Activated T-helper 1 cell treated with anti-CD3 and anti-CD28 coated beads, Interleukin-12 subunit alpha, Interleukin-12 subunit beta, Interleukin-2, Interleukin-4 antibody, amounts not matched to agents 30 ng/mL and 10 ng/mL and 1 ng/mL, durations not matched to agents 14 hours and 24 hours and 36 hours (primary cell): ENCODE data around the gene ABCA2. TPM values are rescaled to one million over a fixed set of nuclear protein-coding genes. Genes with fewer than 3 reads are reported as not detected.
A peak's percentile ranks its signal among the peaks of the same experiment; 100 is the strongest.

Source experiments
- DNase-seq: peaks from one replicate; pipeline ENCODE4 v3.0.0; 2021; ENCODE audit warnings: low spot score
- H3K27ac Mint-ChIP-seq: one replicate; pipeline ENCODE4 v1.8.0; 2021; ENCODE audit warnings: mild to moderate bottlenecking, mixed read lengths
- H3K27me3 Mint-ChIP-seq: one replicate; pipeline ENCODE4 v1.8.0; 2022; ENCODE audit warnings: mild to moderate bottlenecking, moderate library complexity, mixed read lengths; ENCODE audit not compliant: insufficient read depth
- H3K36me3 Mint-ChIP-seq: one replicate; pipeline ENCODE4 v1.8.0; 2021; ENCODE audit warnings: low read depth, mixed read lengths
- H3K4me1 Mint-ChIP-seq: one replicate; pipeline ENCODE4 v1.8.0; 2021; ENCODE audit warnings: low read depth, mixed read lengths
- H3K4me3 Mint-ChIP-seq: one replicate; pipeline ENCODE4 v1.8.0; 2021; ENCODE audit warnings: mild to moderate bottlenecking, moderate library complexity, mixed read lengths
- H3K9me3 Mint-ChIP-seq: one replicate; pipeline ENCODE4 v1.8.0; 2021; ENCODE audit warnings: mixed read lengths
- intact Hi-C: fragments of 100-400 bp; cut with micrococcal nuclease; formaldehyde crosslinking; loops from one replicate; pipeline ENCODE4 v1.15.1; 2024
- total RNA-seq: library from RNA; stranded (reverse); gene quantifications from 2 replicates; pipeline ENCODE4 v1.2.3, GENCODE V29; 2022

The ABCA2 gene
- total RNA-seq, 1 donor from 2014 or later: 25.7 TPM

- intact Hi-C loops: no loop called here
- peaks cover 5% of the 10 kb centered on the region for H3K27me3 Mint-ChIP-seq
- no peak overlapping the region for H3K27ac Mint-ChIP-seq
- peaks cover 15% of the 10 kb centered on the region for H3K4me1 Mint-ChIP-seq
- H3K9me3 Mint-ChIP-seq: no peaks in the 10 kb centered on the region
- no peak for DNase-seq
- no peaks in the 10 kb centered on the region for H3K36me3 Mint-ChIP-seq
- H3K4me3 Mint-ChIP-seq: no peak overlapping the region
Measured at GRCh38 chr9:136968333-136969127, 59.5 kb downstream of the ABCA2 start.

DNA sequence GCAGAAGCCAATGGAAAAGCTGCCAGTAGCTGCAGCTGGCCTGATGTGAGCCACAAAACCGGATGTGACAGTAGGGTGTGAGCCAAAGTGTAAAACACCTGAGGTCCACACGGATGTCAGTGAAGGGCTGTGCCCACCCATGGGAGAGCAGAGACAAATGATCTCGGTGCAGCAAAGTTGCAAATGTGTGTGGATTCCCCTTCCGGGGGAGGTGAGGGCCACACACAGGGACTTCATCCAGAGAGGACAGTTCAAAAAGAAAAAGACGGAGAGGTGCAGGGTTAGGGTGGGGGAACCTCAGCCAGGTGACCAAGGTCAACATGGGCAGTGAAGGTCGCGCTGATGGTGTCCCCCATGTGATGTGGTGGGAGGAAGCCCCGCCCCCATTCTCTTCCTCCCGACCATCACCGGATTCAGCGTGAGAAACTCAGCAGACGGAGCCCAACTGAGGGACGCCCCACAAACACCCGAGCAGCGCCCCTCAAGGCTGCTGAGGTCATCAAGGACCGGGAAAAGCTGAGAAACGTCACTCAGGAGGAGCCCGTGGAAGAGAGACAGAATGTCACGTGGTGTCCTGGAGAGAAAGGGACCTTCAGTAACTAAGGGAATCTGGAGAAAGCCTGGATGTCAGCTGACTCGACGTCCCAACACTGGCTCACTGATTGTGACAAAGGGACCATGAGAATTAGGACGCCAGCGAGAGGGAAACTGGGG lies 62.1 kb downstream of the ABCA2 start:
- peak overlapping the region; percentile 48 for H3K4me3 Mint-ChIP-seq
- no peak for DNase-seq
- no peaks in the 10 kb centered on the region for H3K36me3 Mint-ChIP-seq
- H3K4me1 Mint-ChIP-seq: peaks cover 15% of the 10 kb centered on the region
- H3K27ac Mint-ChIP-seq: peak overlapping the region; percentile 69
- H3K27me3 Mint-ChIP-seq: peaks cover 5% of the 10 kb centered on the region
- intact Hi-C loops: no loop called here
- H3K9me3 Mint-ChIP-seq: no peaks in the 10 kb centered on the region

- H3K27ac Mint-ChIP-seq: no peak overlapping the region
- H3K36me3 Mint-ChIP-seq: no peaks in the 10 kb centered on the region
- no peak for DNase-seq
- intact Hi-C loops: no loop called here
- H3K27me3 Mint-ChIP-seq: peaks cover 5% of the 10 kb centered on the region
- no peak overlapping the region for H3K4me3 Mint-ChIP-seq
- no peaks in the 10 kb centered on the region for H3K9me3 Mint-ChIP-seq
- H3K4me1 Mint-ChIP-seq: peaks cover 15% of the 10 kb centered on the region
Measured at GRCh38 chr9:136964833-136965422, 63.1 kb downstream of the ABCA2 start.

DNA sequence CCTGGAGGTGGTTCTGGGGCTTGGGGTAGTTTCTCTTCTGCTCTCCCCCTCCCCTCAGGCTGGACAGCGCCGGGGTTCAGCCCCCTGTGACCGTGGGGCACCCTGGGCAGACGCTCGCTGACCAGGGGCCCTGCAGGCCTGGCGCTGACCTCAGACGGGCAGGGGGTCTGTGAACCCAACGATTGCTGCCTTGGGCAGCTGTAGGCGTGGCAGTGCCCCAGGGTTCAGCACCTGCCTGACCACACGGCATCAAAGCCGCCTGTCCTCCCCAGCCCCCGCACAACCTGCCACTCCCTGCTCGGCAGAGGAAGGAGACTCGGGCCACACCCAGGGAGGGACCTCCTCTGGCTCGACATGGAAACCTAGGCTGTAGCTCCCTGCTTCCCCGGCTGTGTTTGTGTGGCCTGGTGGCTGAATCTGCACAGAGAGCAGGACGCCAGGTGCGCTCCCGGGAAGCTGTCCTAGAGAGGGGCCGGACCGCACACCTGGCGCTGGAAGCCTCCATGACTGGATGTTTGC lies 63.8 kb downstream of the ABCA2 start:
- Mint-ChIP-seq H3K36me3 (no peaks in the 10 kb centered on the region), H3K27me3 (peaks cover 5% of the 10 kb centered on the region), H3K9me3 (no peaks in the 10 kb centered on the region), H3K27ac (no peak overlapping the region), H3K4me1 (peaks cover 15% of the 10 kb centered on the region), H3K4me3 (no peak overlapping the region)
- no peak for DNase-seq
- intact Hi-C loops: no loop called here

GRCh38 chr9:136963751-136964150 lies 64.3 kb downstream of the ABCA2 start:
- Mint-ChIP-seq H3K4me3 (no peak overlapping the region), H3K27me3 (peaks cover 5% of the 10 kb centered on the region), H3K9me3 (no peaks in the 10 kb centered on the region), H3K27ac (no peak overlapping the region), H3K36me3 (no peaks in the 10 kb centered on the region), H3K4me1 (peaks cover 15% of the 10 kb centered on the region)
- no peak for DNase-seq
- intact Hi-C loops: no loop called here

DNA sequence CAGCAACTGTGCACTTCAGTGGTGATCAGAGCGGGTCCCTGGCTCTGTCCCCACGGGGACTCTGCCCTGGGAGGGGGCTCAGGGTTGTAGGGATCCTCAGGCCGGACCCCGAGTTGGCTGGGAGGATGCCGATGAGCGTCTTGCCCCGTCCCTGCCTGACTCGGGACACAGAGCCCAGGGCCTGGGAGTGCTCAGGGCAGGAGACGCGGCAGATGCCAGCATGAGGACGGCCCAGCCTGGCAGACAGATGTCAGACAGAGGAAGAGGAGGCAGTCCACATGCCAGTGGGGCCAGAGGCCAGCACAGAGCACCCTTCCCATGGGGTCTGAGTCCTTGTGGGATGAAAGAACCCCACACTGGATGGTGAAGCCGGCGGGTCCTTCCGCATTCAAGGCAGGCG lies 64.7 kb downstream of the ABCA2 start:
- no peak for DNase-seq
- H3K4me3 Mint-ChIP-seq: no peak overlapping the region
- H3K4me1 Mint-ChIP-seq: peaks cover 15% of the 10 kb centered on the region
- peaks cover 5% of the 10 kb centered on the region for H3K27me3 Mint-ChIP-seq
- H3K36me3 Mint-ChIP-seq: no peaks in the 10 kb centered on the region
- intact Hi-C loops: no loop called here
- no peak overlapping the region for H3K27ac Mint-ChIP-seq
- no peaks in the 10 kb centered on the region for H3K9me3 Mint-ChIP-seq

- H3K36me3 Mint-ChIP-seq: no peaks in the 10 kb centered on the region
- H3K27ac Mint-ChIP-seq: no peak overlapping the region
- H3K4me3 Mint-ChIP-seq: no peak overlapping the region
- DNase-seq: no peak
- peaks cover 15% of the 10 kb centered on the region for H3K4me1 Mint-ChIP-seq
- H3K9me3 Mint-ChIP-seq: no peaks in the 10 kb centered on the region
- H3K27me3 Mint-ChIP-seq: peaks cover 5% of the 10 kb centered on the region
- intact Hi-C loops: no loop called here
Measured at GRCh38 chr9:136962701-136963248, 65.3 kb downstream of the ABCA2 start.

DNA sequence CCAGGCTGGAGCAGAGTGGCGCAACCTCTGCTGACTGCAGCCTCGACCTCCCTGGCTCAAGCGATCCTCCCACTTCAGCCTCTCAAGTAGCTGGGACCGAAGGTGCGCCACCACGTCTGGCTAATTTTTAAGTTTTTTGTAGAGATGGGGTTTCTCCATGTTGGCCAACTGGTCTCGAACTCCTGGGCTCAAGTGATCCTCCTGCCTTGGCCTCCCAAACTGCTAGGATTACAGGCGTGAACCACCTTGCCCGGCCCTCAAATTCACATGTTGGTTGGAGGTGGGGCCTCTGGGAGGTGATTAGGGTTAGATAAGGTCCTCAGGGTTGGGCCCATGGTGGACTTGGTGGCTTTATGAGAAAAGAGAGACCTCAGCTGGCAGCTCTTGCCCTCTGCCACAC lies 65.9 kb downstream of the ABCA2 start:
- intact Hi-C loops: no loop called here
- DNase-seq: no peak
- H3K36me3 Mint-ChIP-seq: no peaks in the 10 kb centered on the region
- H3K27me3 Mint-ChIP-seq: peaks cover 3% of the 10 kb centered on the region
- H3K4me3 Mint-ChIP-seq: no peak overlapping the region
- peaks cover 15% of the 10 kb centered on the region for H3K4me1 Mint-ChIP-seq
- no peaks in the 10 kb centered on the region for H3K9me3 Mint-ChIP-seq
- no peak overlapping the region for H3K27ac Mint-ChIP-seq

- Mint-ChIP-seq H3K9me3 (peaks cover 5% of the 10 kb centered on the region), H3K27me3 (no peaks in the 10 kb centered on the region), H3K4me3 (no peak overlapping the region), H3K4me1 (peaks cover 14% of the 10 kb centered on the region), H3K36me3 (no peaks in the 10 kb centered on the region), H3K27ac (no peak overlapping the region)
- no peak for DNase-seq
- intact Hi-C loops: no loop called here
Measured at GRCh38 chr9:136961279-136962065, 66.6 kb downstream of the ABCA2 start.

GRCh38 chr9:136960938-136961275 lies 67.1 kb downstream of the ABCA2 start:
- intact Hi-C loops: no loop called here
- Mint-ChIP-seq H3K27ac (no peak overlapping the region), H3K27me3 (no peaks in the 10 kb centered on the region), H3K9me3 (peaks cover 9% of the 10 kb centered on the region), H3K4me1 (peaks cover 9% of the 10 kb centered on the region), H3K4me3 (no peak overlapping the region), H3K36me3 (no peaks in the 10 kb centered on the region)
- DNase-seq: no peak

DNA sequence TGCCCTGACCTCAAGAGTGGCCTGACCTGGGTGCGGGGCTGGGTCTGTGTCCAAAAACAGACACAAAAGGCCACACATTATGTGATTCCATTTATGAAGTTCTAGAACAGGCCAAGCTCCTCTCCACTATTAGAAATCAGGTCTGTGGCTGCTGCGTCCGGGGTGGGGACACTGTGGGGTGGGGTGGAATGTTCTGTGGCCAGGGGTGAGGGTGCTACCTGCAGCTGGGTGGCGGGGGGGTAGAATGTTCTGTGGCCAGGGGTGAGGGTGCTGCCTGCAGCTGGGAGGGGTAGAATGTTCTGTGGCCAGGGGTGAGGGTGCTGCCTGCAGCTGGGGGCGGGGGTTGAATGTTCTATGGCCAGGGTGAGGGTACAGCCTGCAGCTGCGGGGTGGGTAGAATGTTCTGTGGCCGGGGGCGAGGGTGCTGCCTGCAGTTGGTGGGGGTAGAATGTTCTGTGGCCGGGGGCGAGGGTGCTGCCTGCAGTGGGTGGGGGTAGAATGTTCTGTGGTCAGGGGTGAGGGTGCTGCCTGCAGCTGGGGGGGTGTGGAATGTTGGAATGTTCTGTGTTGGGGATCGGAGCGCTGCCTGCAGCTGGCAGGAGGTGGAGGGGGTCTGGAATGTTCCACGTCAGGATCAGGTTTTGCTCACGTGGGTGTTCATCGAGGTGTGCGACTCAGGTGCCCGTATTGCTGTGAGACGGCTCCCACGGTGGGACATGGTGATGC lies 67.7 kb downstream of the ABCA2 start:
- Mint-ChIP-seq H3K4me3 (no peak overlapping the region), H3K27ac (no peak overlapping the region), H3K27me3 (no peaks in the 10 kb centered on the region), H3K9me3 (peaks cover 9% of the 10 kb centered on the region), H3K4me1 (peaks cover 4% of the 10 kb centered on the region), H3K36me3 (no peaks in the 10 kb centered on the region)
- no peak for DNase-seq
- intact Hi-C loops: no loop called here
